ENCODE results near the gene HNRNPM.
"Not testable (repeated sequence)": the region's sequence is repeated elsewhere in the genome, so short reads cannot be mapped to it uniquely, and the experiment has no call there.

The HNRNPM gene

GRCh38 chr19:8426283-8426682 is 18.5 kb upstream of the HNRNPM start:
- DNase-seq (ENCODE audit: low read depth): no peak

- no peak for DNase-seq (ENCODE audit: low read depth)
Measured at GRCh38 chr19:8429044-8429443, 15.7 kb upstream of the HNRNPM start.

GRCh38 chr19:8429826-8430225 is 14.9 kb upstream of the HNRNPM start:
- no peak for DNase-seq (ENCODE audit: low read depth)

- DNase-seq (ENCODE audit: low read depth): no peak
Measured at GRCh38 chr19:8430650-8431049, 14.1 kb upstream of the HNRNPM start.

- DNase-seq (ENCODE audit: low read depth): no peak
Measured at GRCh38 chr19:8438236-8438635, 6.5 kb upstream of the HNRNPM start.

GRCh38 chr19:8441725-8442544 is 2.8 kb upstream of the HNRNPM start:
- no peak for DNase-seq (ENCODE audit: low read depth)

- not testable (repeated sequence) for DNase-seq (ENCODE audit: low read depth)
Measured at GRCh38 chr19:8444140-8444676, 567 bp upstream of the HNRNPM start.

- DNase-seq (ENCODE audit: low read depth): no peak
Measured at GRCh38 chr19:8445488-8446001, 770 bp downstream of the HNRNPM start.

GRCh38 chr19:8446061-8446709 is 1.4 kb downstream of the HNRNPM start:
- no peak for DNase-seq (ENCODE audit: low read depth)

GRCh38 chr19:8449830-8450229 is 5.1 kb downstream of the HNRNPM start:
- no peak for DNase-seq (ENCODE audit: low read depth)

GRCh38 chr19:8451377-8451776 is 6.6 kb downstream of the HNRNPM start:
- no peak for DNase-seq (ENCODE audit: low read depth)

- no peak for DNase-seq (ENCODE audit: low read depth)
Measured at GRCh38 chr19:8451885-8452284, 7.1 kb downstream of the HNRNPM start.

GRCh38 chr19:8452446-8453123 is 7.8 kb downstream of the HNRNPM start:
- DNase-seq (ENCODE audit: low read depth): no peak

- DNase-seq (ENCODE audit: low read depth): no peak
Measured at GRCh38 chr19:8453616-8454015, 8.8 kb downstream of the HNRNPM start.

GRCh38 chr19:8454218-8454617 is 9.4 kb downstream of the HNRNPM start:
- DNase-seq (ENCODE audit: low read depth): no peak

- no peak for DNase-seq (ENCODE audit: low read depth)
Measured at GRCh38 chr19:8455018-8455417, 10.2 kb downstream of the HNRNPM start.

- no peak for DNase-seq (ENCODE audit: low read depth)
Measured at GRCh38 chr19:8456064-8456463, 11.3 kb downstream of the HNRNPM start.

GRCh38 chr19:8457209-8457608 is 12.4 kb downstream of the HNRNPM start:
- no peak for DNase-seq (ENCODE audit: low read depth)

- no peak for DNase-seq (ENCODE audit: low read depth)
Measured at GRCh38 chr19:8457827-8458226, 13.1 kb downstream of the HNRNPM start.

- DNase-seq (ENCODE audit: low read depth): no peak
Measured at GRCh38 chr19:8458380-8458779, 13.6 kb downstream of the HNRNPM start.

- DNase-seq (ENCODE audit: low read depth): no peak
Measured at GRCh38 chr19:8459095-8459494, 14.3 kb downstream of the HNRNPM start.

GRCh38 chr19:8459520-8460270 is 14.9 kb downstream of the HNRNPM start:
- DNase-seq (ENCODE audit: low read depth): no peak

All from activated gamma-delta T cell treated with anti-CD3 and anti-CD28 coated beads, Interleukin-2, amount 50 U/mL, for 16 hours (primary cell).